Measurements from ENCODE around the gene CREG2.
"Not testable (repeated sequence)": the region's sequence is repeated elsewhere in the genome, so short reads cannot be mapped to it uniquely, and the experiment has no call there.

The CREG2 gene

DNA sequence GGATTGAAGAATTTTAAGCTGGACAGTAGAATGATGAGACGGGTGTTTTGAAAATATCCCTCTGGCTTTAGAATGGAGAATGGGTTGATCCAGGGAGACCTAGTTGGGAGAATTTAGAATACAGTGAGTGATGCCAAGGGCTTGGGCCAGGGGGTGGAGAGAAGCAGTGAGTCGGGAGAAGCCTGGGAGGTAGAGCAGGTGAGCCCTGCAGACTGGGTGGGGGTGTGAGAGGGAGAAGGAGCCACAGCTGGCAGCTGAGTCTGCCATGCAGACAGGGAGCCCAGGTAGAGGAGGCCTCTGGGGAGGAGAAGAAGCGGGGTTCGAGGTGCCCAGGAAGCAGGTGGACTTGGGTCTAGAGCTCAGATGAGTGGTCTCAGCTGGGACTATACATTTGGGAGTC is 18.2 kb downstream of the CREG2 start:
- no peak for DNase-seq

DNA sequence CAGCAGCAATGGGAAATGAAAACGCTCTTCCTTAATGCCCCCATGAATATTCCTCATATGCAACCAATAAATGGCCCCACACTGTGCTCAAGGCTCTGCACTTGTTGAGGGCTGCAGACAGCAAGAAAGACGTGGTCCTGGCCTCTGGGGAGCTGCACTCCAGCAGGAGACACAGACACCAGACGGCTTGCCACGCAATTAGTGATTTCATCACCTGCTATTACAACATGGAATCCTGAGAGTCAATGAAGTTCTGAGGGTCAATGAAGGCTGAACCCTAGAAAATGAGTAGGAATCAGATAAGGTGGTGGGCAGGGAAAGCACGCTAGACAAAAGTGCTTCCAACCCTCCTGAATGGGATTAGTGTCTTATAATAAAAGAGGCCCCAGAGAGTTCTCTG is 18.9 kb downstream of the CREG2 start:
- no peak for DNase-seq

DNA sequence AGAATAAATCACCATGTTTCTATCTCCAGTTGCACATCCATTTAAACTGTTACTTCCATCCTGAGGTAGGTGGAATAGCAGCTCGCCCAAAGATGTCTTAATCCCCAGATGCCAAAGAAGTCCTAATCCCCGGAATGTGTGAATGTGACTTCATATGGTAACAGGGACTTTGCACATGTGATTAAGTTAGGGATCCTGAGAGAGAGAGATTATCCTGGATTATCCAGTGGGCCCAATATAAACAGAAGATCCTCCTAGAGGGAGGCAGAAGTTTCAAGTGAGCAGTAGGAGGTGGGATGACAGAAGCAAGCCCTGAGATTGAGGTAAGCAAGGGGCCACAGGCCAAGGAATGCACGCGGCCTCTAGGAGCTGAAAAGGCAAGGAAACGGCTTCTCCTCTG is 19.8 kb downstream of the CREG2 start:
- no peak for DNase-seq

DNA sequence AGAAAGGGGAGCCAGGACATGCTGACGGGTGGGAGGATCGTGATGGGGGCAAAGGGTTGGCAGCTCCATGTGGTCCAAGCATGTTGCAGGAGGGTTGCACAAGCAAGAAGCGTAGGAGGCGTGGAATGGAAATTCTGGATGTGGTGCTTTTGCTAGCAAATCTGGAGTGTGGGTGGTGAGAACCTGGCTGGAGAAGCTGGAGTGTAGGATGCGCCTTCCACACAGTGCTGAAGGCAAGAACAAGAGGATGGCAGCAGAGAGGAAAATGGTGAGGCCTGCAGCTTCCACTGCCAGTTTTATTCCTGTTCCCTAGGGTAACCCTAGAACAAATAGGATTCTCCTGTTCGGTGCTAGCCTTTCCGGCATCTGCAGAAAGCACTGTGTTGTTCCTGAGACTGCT is 22.4 kb downstream of the CREG2 start:
- no peak for DNase-seq

DNA sequence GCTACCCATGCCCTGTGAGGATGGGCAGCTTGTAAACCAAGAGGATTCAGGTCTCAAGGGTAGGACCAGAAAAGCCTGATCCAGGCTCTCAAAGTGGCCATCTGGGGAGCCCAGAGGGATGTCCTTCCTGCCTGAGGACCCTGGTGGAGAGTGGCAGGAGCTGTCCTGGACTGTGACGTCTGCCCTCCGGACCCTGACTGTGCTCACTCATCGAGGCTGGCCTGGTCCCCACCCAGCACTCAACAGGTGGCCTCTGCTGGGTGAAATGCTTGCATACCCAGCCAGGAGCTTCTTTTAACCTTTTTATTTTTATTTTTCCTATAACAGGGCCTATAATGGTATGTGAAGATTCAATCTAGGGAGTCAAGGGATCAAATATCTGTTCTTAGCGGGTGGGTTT is 24.5 kb downstream of the CREG2 start:
- DNase-seq: no peak

DNA sequence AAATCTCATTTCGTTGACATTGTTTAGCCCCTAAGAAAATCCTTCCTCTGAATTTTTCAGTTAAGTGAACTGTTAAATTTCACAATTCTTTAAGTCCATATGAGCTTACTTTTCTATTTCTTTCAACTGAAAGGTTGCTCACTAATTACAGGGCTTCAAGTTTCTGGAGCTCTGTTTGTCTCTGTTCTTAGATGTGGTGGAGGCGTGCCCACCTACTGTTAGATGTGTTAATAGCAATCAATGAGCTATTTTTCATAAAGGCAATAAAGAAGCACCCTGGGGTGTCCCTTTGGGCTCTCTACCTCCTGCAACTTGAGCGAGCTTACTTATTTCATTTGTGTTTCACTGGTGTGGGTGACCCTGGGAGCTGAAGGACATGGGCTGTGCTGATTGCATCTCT is 25.0 kb downstream of the CREG2 start:
- no peak for DNase-seq

DNA sequence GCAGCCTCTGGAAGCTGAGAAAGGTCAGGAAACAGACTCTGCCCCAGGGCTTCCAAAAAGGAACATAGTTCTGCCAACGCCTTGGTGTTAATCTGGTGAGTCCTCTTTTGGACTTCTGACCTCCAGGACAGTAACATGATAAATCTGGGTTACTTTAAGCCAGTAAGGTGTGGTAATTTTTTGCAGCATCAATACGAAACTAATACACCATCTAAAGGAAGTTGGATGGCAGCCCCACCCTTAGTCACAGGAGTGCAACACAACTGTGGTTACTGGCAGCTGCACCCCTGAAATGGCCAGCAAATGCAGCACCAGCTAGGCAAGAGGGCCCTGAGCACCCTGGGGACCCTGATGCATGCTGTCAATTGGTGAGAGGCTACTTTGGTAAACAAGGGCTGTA is 25.8 kb downstream of the CREG2 start:
- peak; percentile 53 for DNase-seq

DNA sequence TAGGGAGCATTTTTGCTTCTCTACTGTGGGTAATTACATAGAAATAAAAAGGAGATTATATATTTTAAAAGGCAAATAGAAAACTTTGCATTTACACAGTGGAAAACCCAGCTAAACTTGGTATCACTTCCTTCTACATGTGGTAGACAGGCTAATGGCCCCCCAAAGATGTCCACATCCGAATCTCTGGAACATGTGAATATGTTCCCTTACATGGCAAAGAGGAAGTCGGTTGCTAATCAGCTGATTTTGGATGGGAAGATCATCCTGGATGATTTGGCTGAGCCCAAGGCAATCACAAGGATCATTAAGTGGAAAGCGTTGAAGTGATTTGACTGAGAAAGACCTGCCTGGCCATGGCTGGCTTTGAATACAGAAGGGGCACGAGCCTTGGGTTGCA is 26.2 kb downstream of the CREG2 start:
- no peak for DNase-seq

DNA sequence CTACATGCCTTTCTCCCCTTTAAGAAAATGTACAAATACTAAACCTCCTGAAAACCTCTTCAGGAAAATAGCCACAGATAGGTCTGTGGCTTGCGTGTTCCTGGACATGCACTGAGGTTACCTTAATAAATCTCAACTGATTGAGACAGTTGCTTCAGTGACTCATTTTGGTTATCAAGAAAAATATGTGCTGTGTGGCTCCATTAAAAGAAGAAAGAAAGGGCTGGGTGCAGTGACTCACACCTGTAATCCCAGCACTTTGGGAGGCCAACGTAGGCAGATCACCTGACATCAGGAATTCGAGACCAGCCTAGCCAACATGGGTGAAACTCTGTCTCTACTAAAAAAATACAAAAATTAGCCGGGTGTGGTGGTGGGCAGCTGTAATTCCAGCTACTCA is 27.1 kb downstream of the CREG2 start:
- DNase-seq: no peak

DNA sequence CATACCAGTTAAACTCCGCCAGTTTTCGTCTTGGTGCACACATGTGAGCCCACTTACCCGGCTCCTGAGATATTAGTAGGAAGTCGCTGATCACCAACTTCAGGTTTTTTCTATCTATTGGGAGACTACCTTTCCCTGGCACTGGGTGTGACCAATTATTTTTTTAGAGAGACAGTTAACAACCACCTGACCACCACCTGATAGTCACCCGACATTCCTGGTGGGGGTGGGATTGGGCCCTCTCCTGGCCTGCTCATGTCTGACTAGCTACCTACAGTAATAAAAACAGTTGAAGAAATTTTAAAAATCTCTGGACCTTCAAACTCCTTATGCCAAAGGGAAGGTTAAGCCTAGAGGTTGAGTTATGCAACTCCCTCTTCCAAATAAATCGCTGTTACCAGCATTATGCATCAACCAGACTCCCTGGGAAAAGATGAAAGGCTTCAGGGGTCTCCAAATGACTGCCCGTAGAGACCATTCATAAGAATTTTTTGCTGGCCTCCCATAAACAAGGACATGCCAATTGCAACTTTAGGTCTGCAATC is 27.8 kb downstream of the CREG2 start:
- DNase-seq: no peak

DNA sequence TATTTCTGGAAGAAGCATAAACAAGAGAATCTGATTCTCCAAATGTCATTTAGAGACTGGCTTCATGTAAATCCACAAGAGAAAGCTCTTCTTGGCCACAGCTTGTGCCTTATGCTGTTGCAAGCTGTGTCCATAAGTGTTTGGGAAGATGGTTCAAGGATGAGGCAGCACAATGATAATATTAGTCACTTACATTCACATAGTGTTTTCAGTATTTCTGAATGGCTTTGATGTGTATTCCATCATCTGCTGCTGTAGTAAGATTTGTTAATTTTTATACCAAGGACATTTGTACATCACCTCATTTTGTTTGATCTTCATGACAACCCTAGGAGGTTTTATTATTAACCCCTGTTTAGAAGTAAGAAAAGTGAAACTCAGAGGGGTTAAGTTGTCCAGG is 29.9 kb downstream of the CREG2 start:
- DNase-seq: no peak

DNA sequence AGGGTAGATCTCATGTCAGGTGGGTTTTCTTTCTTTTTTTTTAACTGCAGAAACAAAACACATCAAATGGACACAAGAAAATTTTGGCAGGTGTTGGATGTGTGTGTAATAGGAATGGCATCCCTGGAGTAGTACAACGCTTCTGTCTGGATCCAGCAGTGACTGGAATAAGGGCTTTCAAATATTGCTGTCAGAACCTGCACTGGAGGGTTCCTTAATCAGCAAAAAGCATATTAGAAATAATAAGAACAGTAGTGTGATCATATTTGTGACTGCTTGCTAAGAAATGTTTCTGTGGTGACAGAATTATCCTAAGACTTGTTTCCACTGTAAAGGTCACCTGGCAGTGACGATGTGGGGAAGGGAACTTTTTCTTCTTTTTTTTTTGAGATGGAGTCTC is 30.8 kb downstream of the CREG2 start:
- DNase-seq: no peak

DNA sequence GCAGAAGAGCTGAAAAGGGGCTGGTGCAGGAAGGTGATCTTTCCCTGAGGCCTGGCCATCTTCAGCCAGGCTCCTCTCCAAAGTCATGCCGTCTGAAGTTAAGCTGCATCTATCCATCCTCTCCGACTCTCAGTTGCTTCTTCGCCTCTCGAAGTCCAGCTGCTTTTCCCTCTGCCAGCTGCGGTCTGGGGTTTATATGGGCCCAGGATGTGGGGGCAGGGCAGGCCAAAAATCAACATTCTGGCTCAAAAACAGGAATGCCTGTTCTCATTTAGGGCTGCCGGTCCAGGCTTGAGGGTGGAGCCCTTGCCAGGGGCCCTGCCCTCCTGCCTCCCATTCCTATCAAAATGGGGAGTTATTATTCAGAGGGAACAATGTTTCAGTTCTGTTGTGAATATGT is 31.2 kb downstream of the CREG2 start:
- DNase-seq: no peak

DNA sequence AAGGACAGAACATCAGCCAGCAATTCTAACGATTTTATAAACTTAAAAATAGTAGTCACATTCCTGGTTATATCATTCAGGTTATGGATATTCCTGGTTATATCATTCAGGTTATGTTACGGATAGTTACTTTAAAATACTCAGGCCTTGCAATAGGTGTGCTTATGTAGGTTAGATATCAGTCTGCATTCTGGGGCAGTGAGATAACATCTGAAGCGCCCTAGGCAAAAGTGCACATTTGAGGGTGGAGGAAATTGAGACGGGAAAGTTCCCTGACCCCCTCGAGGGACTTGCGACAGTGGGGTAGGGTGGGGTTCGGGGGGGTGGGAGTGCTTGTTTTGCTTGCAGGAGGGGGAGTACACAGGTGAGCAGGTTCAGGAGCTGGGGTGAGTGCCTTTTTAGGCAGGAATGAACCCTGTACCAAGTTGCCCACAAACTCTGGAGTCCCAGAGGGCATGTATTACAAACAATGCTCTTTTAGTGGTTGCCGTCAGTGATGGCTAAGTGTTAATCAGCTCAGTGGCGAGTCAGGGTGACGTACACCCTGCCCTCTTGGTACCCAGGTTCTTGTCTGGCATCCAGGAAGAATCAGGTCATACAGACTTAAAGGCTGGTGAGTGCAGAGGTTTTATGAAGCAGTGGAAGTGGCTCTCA is 31.8 kb downstream of the CREG2 start:
- no peak for DNase-seq

DNA sequence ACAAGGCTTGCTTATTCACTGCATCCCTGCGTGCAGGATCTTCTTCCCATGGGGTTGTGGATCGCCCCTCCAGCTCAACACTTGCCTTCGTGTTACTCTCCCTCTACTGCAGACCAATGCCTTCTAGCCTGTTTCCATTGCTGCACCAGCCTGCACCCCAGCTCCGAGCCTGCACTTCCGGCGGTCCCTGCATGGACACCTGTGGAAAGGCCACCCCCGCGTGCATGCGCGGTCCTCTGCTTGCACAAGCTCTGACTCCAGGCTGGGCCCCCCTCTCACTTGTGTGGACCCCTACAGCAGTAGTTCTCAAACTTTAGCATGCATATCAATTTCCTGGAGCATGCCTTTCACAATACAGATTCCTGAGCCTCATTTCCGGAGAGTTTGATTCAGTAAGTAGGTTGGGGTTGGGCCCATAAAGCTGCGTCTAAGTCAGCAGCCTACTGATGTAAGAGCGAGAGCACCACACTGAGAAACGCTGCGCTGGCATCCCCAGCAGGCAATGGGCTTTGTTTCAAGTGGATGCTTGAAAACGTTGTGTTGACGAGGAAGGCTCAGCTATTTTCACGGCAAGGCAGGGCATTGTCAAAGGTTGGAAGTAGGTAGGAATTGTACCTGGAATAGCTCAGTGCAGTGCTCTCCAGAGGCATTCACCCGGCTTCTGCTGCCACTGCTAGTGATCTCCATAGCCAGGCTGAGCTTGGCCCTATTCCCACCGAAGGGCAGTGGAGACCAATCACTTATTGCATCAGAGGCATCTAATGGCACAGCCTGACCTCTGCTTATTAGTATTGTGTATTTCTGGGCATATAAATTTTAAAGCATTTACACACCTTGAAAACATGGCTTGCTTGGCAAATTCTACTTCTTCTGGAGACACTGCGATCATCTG is 32.6 kb downstream of the CREG2 start:
- no peak for DNase-seq

DNA sequence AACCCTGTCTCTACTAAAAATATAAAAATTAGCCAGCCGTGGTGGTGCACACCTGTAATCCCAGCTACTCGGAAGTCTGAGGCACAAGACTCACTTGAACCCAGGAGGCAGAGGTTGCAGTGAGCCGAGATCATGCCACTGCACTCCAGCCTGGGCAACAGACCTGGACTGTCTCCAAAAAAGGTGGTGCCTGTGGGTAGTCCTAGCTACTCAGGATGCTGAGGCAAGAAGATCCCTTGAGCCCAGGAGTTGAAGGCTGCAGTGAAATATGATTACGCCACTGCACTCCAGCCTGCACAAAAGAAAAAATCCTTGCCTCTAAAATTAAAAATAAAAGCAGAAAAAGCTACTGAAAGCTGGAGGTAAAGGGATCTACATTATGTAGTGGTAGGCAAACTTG is 34.7 kb downstream of the CREG2 start:
- not testable (repeated sequence) for DNase-seq

DNA sequence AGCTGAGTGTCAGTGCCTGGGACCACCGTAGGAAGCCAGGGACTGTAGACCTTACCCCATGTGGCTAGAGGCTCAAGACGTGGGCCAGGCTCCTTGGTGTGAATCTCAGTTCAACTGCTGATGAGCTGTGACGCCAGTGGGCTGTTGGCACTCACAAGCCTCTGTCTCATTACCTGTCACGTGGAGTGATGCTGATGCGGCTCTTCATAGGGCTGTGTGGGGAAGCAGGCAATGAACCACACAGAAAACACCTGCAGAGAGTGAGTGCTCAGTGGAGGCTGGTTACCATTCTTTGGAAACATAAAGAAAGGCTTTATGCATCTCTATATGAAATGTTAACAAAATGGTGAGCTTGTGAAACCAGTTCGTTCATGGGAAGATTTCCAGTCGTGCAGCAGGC is 36.1 kb downstream of the CREG2 start:
- no peak for DNase-seq

DNA sequence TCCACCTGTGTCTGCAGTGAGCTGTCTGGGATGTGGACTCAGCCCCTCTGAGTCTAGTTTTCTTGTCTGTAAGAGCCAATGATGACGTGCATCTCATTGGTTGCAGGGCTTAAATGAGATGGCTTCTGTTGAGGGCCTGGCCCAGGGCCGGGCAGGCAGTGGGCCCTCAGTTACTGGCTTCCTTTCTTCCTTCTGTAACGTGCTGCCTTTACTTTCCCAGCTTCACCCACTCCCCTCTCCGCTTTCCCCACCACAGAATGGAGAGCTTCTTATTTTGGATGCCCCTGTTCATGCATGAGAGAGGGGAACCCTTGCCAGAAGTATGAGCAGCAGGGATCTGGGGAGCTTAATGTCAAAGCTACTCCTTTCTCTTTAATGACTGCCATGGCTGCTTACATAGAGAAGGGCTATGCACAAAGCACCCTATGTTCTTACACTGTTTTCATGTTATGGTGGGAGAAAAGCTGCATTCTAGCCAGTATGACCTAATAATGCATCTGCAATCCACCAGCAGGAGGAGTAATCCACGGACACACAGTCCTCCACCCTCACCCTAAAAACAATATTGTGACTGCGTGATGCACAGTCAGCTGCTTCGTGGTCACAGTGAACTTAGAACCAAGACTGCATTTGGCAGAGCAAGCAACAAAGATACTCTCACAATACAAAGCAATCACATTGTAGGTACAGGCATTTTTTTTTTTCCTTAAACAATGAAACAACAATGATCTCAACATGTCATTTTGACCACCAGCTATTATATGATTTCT is 37.2 kb downstream of the CREG2 start:
- peak; percentile 19 for DNase-seq

DNA sequence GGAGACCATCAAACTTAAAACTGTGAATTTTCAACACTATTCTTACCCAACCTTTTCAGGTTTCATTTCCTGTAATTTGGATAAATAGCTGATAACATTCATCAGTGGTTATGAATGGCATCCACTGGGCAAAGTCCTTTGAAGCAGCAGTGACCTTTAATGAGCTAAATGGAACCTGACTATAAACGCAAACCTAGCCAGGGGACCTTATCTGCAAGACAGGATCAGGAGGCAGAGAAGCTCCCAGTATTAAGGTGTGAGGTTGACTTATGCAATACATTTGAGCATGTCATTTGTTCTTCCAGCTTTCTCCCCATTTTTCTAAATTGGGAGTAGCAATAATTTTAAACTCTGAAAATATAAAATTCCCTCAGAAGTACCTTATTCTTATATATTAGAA is 38.4 kb downstream of the CREG2 start:
- DNase-seq: no peak

DNA sequence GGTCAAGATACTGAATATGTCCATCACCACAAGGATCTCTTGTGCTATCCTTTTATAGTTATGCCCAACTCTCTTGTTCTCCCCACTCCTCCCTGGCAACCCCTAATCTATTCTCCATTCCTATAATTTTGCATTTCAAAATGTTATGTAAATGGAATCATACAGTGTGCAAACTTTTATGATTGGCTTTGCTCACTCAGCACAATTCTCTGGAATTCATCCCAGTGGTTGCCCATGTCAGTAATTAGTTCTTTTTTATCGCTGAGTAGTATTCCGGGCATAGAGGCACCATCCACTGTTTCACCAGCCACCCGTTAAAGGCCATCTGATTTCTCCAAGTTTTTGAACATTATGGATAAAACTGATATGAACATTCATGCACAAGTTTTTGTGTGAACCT is 40.4 kb downstream of the CREG2 start:
- DNase-seq: no peak

DNA sequence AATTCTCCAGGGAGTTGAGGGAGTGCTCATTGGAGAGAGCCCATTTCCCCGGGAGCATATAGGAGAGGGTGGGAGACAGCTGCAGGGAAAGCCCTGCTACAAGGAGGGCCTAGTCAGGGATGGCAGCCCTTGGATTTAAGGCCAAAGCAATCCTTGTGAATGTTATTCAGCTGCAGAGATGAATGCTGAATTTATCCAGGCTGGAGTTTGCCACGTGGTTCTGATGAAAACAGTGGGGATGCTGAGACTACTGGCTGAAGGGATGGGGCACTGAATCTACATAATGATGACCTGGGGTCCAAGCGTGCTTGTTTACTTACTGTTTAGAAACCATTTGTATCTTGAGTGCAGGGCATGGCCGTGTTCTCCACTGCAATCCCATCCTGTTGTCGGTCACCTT is 43.2 kb downstream of the CREG2 start:
- DNase-seq: no peak

DNA sequence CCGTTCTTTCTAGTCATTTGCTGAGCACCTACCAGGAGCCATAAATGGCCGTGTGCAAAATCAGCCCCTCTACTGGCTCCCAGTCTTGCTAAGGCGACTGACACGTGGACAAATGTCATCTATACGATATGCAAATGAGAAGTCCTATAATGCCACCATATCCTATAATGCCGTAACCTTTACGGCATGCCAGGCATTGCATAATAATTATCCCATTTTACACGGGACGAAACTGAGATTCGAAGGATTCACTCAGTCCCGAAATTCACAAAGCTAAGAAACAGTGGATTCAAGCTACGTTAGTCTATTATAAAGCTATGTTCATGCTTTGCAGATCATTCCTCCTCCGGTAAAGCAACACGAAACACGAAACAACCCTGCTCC is 44.7 kb downstream of the CREG2 start:
- DNase-seq: no peak

DNA sequence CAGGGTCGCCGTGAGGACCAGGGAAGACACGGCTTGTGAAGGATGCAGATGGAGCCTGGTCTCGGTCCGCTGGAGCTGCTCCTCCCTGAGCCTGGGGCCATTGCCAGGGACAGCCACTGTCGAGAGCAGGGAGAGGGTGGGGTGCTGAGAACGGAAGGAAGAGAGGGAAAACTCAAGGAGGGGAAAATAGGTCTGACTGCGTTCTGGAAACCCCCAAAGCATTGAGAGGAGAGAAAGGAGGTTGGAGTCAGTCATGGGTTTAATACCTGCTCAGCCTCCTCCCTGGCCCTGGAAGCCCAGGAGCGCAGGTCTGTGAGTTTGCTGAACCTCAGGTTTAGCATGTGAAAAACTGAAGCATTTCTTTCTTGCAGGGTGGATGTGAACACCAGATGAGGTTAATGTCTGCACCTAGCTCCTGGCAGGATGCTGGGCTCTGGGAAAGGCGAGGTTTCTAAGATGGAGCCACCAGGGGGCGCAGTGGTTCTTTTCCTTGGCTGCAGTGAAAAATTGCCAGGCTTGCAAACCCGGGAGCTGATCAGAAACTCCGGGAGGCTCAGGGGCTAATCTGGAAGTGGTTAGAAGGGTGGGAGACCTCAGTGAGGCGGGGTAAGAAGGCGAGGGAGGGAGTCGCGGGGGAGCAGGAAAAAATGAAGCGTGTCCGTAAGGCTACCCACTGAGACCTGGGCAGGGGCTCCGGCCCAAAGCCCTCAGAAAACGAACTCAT is 45.2 kb downstream of the CREG2 start:
- DNase-seq: peak; percentile 87
